Thoracic aorta (tissue), 2 donors: Measurements from ENCODE around the gene LGI4. TPM values are rescaled to one million over a fixed set of nuclear protein-coding genes. Genes with fewer than 3 reads are reported as not detected.

Experiments
- ATAC-seq: fragments of 150-250 bp; one replicate; pipeline ENCODE4 v1.8.0; 2017; ENCODE audit warnings: low read depth; ENCODE audit not compliant: insufficient number of reproducible peaks, low FRiP score
- DNase-seq: peaks from one replicate; pipeline ENCODE4 v3.0.0-alpha.2; 2020; ENCODE audit warnings: low spot score
- H3K27ac ChIP-seq, 2 donors: fragments of 200-600 bp; sonication (generic); 1 replicate in 1 of 2; 2 replicates in 1 of 2; pipeline ENCODE4 v1.5.1; 2016; ENCODE audit warnings: mild to moderate bottlenecking in 2 of 2, moderate library complexity in 2 of 2
- H3K27me3 ChIP-seq: fragments of 200-600 bp; sonication (generic); replicated peaks from 2 replicates; pipeline ENCODE4 v1.6.0; 2016; ENCODE audit warnings: mild to moderate bottlenecking; ENCODE audit not compliant: insufficient read depth
- H3K36me3 ChIP-seq: fragments of 200-600 bp; sonication (generic); one replicate; pipeline ENCODE4 v1.5.1; 2016
- H3K4me1 ChIP-seq, 2 donors: fragments of 200-600 bp; sonication (generic); 1 replicate in 1 of 2; 2 replicates in 1 of 2; pipeline versions ENCODE4 v1.5.1 to v1.6.0; 2016; ENCODE audit warnings: low read depth in 2 of 2, mild to moderate bottlenecking in 1 of 2; ENCODE audit not compliant: control insufficient read depth in 1 of 2
- H3K4me3 ChIP-seq: fragments of 200-600 bp; sonication (generic); 2 replicates; pipeline ENCODE4 v1.5.1; 2016; ENCODE audit warnings: mild to moderate bottlenecking
- H3K9me3 ChIP-seq: fragments of 200-600 bp; sonication (generic); 2 replicates; pipeline ENCODE4 v1.5.1; 2016
- CTCF ChIP-seq: fragments of 200-600 bp; sonication (generic); IDR thresholded peaks from one replicate; pipeline ENCODE4 v1.5.1; 2019; ENCODE audit warnings: antibody characterized with exemption
- total RNA-seq, 2 donors: library from RNA; depleted of rRNA; stranded (reverse); fragments of >200 nt; gene quantifications; one replicate each; pipeline versions ENCODE4 v1.1.0 to v1.2.3, GENCODE V29; 2016

Gene LGI4
- total RNA-seq, 2 donors from 2014 or later, result 7.9 to 17.4 TPM

GRCh38 chr19:35160629-35161433 is 26.0 kb upstream of the LGI4 start:
- no peak for TF ChIP-seq CTCF
- Histone ChIP-seq H3K4me3 (no peak overlapping the region), H3K9me3 (peaks cover 7% of the 10 kb centered on the region), H3K27me3 (no peaks in the 10 kb centered on the region), H3K4me1 (no peaks in the 10 kb centered on the region), H3K27ac (no peak overlapping the region), H3K36me3 (peaks cover 11% of the 10 kb centered on the region)
- DNase-seq (no peak), ATAC-seq (no peak)

GRCh38 chr19:35159606-35160005 is 24.7 kb upstream of the LGI4 start:
- Histone ChIP-seq H3K36me3 (peaks cover 11% of the 10 kb centered on the region), H3K27me3 (no peaks in the 10 kb centered on the region), H3K27ac (no peak overlapping the region), H3K4me1 (peaks cover 0 to 10% of the 10 kb centered on the region in 2 donors), H3K4me3 (no peak overlapping the region), H3K9me3 (peaks cover 5% of the 10 kb centered on the region)
- TF ChIP-seq CTCF, result no peak
- ATAC-seq (no peak), DNase-seq (no peak)

DNA sequence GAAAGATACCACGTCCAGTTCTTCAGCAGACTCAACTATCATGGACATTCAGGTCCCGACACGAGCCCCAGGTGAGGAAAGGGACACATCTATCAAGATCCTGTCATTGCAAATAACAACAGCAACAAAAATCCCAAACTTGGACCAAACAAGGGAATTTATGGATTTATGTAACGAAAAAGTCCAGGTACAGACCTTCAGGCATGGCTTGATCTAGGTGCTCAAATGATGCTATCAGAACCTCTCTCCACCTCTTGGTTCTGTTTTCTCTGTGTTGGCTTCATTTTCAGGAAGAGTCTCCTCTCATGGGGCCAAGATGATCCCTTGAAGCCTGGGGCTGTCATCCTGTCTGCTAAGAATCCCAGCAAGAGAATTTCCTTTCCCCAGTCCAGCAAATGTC is 22.6 kb upstream of the LGI4 start:
- no peak overlapping the region for H3K4me3 ChIP-seq
- no peak overlapping the region for H3K27ac ChIP-seq
- H3K9me3 ChIP-seq, result no peaks in the 10 kb centered on the region
- H3K27me3 ChIP-seq, result no peaks in the 10 kb centered on the region
- DNase-seq, result no peak
- ATAC-seq, result no peak
- peaks cover 4% of the 10 kb centered on the region for H3K36me3 ChIP-seq
- H3K4me1 ChIP-seq, result peaks cover 0 to 27% of the 10 kb centered on the region in 2 donors
- no peak for TF ChIP-seq CTCF

DNA sequence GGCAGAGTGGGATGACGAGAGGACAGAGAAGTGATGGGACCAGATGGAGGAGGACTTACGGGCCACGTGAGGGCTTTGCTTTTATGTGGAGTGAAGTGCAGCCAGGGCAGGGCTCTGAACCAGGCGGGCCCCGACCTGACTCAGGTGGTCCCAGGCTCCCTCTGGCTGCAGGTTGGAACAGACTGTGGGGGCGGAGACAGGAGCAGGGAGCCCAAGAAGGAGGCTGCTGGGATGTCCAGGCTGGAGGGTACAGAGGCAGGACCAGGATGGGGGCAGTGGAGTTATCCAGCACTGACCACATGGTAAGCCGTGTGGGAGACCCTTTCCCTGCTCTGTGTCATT is 21.8 kb upstream of the LGI4 start:
- H3K4me1 ChIP-seq, result peaks cover 0 to 27% of the 10 kb centered on the region in 2 donors
- H3K36me3 ChIP-seq, result peaks cover 4% of the 10 kb centered on the region
- ATAC-seq (no peak), DNase-seq (no peak)
- no peaks in the 10 kb centered on the region for H3K27me3 ChIP-seq
- H3K9me3 ChIP-seq, result no peaks in the 10 kb centered on the region
- H3K4me3 ChIP-seq, result no peak overlapping the region
- TF ChIP-seq CTCF, result no peak
- no peak overlapping the region for H3K27ac ChIP-seq

- ATAC-seq, result no peak
- TF ChIP-seq CTCF, result no peak
- Histone ChIP-seq H3K4me1 (peaks cover 0 to 27% of the 10 kb centered on the region in 2 donors), H3K9me3 (no peaks in the 10 kb centered on the region), H3K4me3 (peak overlapping the region; percentile 85), H3K27ac (peak overlapping the region in 1 of 2 donors; percentile 65), H3K27me3 (no peaks in the 10 kb centered on the region), H3K36me3 (peaks cover 4% of the 10 kb centered on the region)
- no peak for DNase-seq
Measured at GRCh38 chr19:35155981-35156672, 21.3 kb upstream of the LGI4 start.
